Activated T-cell treated with anti-CD3 and anti-CD28 coated beads, Interleukin-2, amount 50 U/mL, for 1 hour (primary cell): ENCODE results near the gene METAP1D.

ENCODE experiments used
- DNase-seq: peaks from one replicate; pipeline ENCODE4 v3.0.0-alpha.2; 2020

The METAP1D gene

GRCh38 chr2:172082105-172082943 lies 82.6 kb downstream of the METAP1D start:
- DNase-seq, result no peak

- DNase-seq, result peak; percentile 27
Observed at GRCh38 chr2:172082944-172083627, 83.3 kb downstream of the METAP1D start.

GRCh38 chr2:172083628-172084394 lies 84.1 kb downstream of the METAP1D start:
- peak; percentile 34 for DNase-seq

GRCh38 chr2:172084395-172084644 lies 84.6 kb downstream of the METAP1D start:
- no peak for DNase-seq

GRCh38 chr2:172084645-172085459 lies 85.1 kb downstream of the METAP1D start:
- peak; percentile 51 for DNase-seq

GRCh38 chr2:172085460-172086159 lies 85.9 kb downstream of the METAP1D start, which contains the start of gene DLX1:
DLX1 (plus strand) TSS chr2:172085507; CDS start chr2:172085678, 171 bp downstream.
- DNase-seq, result peak; percentile 33

- DNase-seq, result peak; percentile 64
Observed at GRCh38 chr2:172086241-172087206, 86.8 kb downstream of the METAP1D start.

- peak; percentile 22 for DNase-seq
Observed at GRCh38 chr2:172087207-172087779, 87.5 kb downstream of the METAP1D start.

GRCh38 chr2:172087780-172088244 lies 88.1 kb downstream of the METAP1D start:
- DNase-seq, result peak; percentile 27

- DNase-seq, result peak; percentile 28
Observed at GRCh38 chr2:172088245-172089004, 88.7 kb downstream of the METAP1D start.

- no peak for DNase-seq
Observed at GRCh38 chr2:172089005-172089504, 89.3 kb downstream of the METAP1D start.

GRCh38 chr2:172089633-172090032 lies 89.9 kb downstream of the METAP1D start:
- DNase-seq, result peak; percentile 19

- DNase-seq, result peak; percentile 34
Observed at GRCh38 chr2:172090044-172090961, 90.5 kb downstream of the METAP1D start.

- no peak for DNase-seq
Observed at GRCh38 chr2:172091000-172091641, 91.4 kb downstream of the METAP1D start.

GRCh38 chr2:172091761-172092566 lies 92.2 kb downstream of the METAP1D start:
- DNase-seq, result no peak

- DNase-seq, result no peak
Observed at GRCh38 chr2:172092716-172093415, 93.1 kb downstream of the METAP1D start.
